ENCODE data around the gene GPC3. TPM values are rescaled to one million over a fixed set of nuclear protein-coding genes. Genes with fewer than 3 reads are reported as not detected.

GPC3 gene
- total and polyA plus RNA-seq, 7 donors: 0.43 to 2.3 (median 1.4) TPM

DNA sequence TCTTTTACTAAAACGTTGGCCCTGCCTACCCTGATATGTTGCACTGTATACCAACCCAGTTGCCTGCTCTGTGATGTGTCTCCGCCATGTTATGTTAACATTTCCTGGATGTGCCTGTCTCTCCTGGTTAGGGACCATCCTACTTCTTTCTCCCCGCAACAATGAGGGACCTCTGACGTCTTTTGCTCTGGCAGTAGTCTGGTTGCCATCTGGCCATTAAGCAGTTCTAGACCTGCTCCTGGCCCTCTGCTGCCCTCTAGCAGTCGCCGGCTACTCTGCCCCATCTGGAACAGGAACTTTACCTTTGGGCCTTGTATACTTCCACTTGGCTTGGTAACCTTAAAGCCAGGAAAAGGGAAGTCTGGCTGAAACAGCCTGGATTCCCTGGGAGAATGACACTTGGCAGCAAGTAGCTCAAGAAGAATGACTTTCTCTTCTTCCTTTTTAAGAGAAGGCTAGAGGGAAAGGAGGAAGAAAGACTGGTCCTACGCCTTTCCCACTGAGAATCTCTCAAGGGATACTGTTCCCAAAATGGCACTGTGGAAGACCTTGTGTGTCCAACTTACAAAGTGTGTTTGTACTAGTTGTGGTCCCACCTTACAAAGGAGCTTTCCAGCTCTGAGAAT is 63.5 kb downstream of the GPC3 start:
- ATAC-seq (peak; percentile 34 to 61 (median 58)), DNase-seq (peak; percentile 19 to 53)
- intact Hi-C loops (cut with DNase I): loop anchor here in 1 of 2 donors (5.0 kb wide), 1 partner anchor 130 kb away; no protein-coding TSS in a partner anchor
- 47 to 58% (median 56%) methylated on average over 7 of the region's 7 CpGs for WGBS, 3 donors
- no peaks in the 10 kb centered on the region for H3K36me3 ChIP-seq (ENCODE audit: insufficient read depth in 1 of 2, low read depth in 1 of 2)
- H3K9me3 ChIP-seq: peaks cover 8% of the 10 kb centered on the region
- H3K27ac ChIP-seq: no peak overlapping the region
- no peak overlapping the region for H3K4me3 ChIP-seq
- TF ChIP-seq, protein P1, sequence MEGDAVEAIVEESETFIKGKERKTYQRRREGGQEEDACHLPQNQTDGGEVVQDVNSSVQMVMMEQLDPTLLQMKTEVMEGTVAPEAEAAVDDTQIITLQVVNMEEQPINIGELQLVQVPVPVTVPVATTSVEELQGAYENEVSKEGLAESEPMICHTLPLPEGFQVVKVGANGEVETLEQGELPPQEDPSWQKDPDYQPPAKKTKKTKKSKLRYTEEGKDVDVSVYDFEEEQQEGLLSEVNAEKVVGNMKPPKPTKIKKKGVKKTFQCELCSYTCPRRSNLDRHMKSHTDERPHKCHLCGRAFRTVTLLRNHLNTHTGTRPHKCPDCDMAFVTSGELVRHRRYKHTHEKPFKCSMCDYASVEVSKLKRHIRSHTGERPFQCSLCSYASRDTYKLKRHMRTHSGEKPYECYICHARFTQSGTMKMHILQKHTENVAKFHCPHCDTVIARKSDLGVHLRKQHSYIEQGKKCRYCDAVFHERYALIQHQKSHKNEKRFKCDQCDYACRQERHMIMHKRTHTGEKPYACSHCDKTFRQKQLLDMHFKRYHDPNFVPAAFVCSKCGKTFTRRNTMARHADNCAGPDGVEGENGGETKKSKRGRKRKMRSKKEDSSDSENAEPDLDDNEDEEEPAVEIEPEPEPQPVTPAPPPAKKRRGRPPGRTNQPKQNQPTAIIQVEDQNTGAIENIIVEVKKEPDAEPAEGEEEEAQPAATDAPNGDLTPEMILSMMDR (IDR thresholded peaks at IDR 0.05): peak; percentile 44
- peaks cover 0 to 5% (median 0%) of the 10 kb centered on the region in 3 donors for H3K27me3 ChIP-seq (ENCODE audit: insufficient read depth in 3 of 3, low read length in 2 of 3)
- H3K4me1 ChIP-seq: no peaks in the 10 kb centered on the region

DNA sequence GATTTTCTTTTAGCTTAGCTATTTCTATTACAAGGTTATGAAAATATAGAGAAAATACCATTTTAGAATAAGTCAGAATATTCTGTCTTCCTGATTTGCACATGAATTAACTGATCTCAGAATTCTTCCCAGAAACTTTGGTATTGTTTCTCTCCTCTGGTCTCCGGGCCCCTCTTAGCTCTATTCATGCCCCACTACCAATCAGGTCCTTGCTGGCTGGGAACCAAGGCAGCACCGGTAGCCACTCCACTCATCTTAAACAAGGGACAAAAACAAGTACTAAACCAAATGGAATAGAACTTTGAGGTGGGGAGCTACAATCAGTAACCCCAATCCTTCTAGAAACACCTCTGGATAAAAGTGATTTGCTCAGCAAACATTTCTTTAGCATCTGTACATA is 64.3 kb downstream of the GPC3 start:
- intact Hi-C loops (cut with DNase I): loop anchor here in 1 of 2 donors (5.0 kb wide), 1 partner anchor 129 kb away; no protein-coding TSS in a partner anchor
- TF ChIP-seq, protein P1 (IDR thresholded peaks at IDR 0.05): no peak
- H3K36me3 ChIP-seq (ENCODE audit: insufficient read depth in 1 of 2, low read depth in 1 of 2): no peaks in the 10 kb centered on the region
- H3K4me1 ChIP-seq: no peaks in the 10 kb centered on the region
- H3K27ac ChIP-seq: no peak overlapping the region
- H3K9me3 ChIP-seq: peaks cover 9% of the 10 kb centered on the region
- DNase-seq: no peak
- H3K27me3 ChIP-seq (ENCODE audit: insufficient read depth in 3 of 3, low read length in 2 of 3): peaks cover 0 to 5% (median 0%) of the 10 kb centered on the region in 3 donors
- H3K4me3 ChIP-seq: no peak overlapping the region
- 43 to 84% (median 74%) methylated on average over 2 of the region's 2 CpGs for whole genome bisulfite sequencing, 3 donors
- no peak for ATAC-seq

DNA sequence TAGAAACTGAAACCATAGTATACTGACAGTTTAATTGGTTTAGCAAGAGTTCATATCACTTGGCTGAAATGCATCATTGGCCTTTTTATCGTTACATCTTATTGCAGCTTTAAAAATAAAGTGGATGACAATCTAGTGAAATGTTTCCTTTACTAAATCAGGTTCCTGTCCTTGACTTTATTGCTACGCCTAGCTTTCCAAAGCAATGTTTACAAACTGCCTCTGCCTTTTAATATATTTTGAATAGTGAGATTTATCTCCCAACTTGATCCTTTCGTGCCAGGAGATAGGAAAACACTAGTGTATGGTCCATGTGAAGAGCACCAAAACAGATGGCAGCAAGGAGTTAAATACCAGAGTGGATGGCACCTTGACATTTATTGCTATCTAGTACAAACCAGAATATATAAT is 67.0 kb downstream of the GPC3 start:
- Histone ChIP-seq H3K4me1 (no peaks in the 10 kb centered on the region), H3K36me3 (ENCODE audit: insufficient read depth in 1 of 2, low read depth in 1 of 2) (no peaks in the 10 kb centered on the region), H3K9me3 (peaks cover 9% of the 10 kb centered on the region), H3K27ac (no peak overlapping the region), H3K27me3 (ENCODE audit: insufficient read depth in 3 of 3, low read length in 2 of 3) (no peaks in the 10 kb centered on the region), H3K4me3 (no peak overlapping the region)
- no peak for DNase-seq
- intact Hi-C loops (cut with DNase I): no loop called here
- TF ChIP-seq, protein P1 (IDR thresholded peaks at IDR 0.05): no peak
- no peak for ATAC-seq
- 66 to 84% (median 82%) methylated on average over 3 of the region's 3 CpGs for WGBS, 3 donors

DNA sequence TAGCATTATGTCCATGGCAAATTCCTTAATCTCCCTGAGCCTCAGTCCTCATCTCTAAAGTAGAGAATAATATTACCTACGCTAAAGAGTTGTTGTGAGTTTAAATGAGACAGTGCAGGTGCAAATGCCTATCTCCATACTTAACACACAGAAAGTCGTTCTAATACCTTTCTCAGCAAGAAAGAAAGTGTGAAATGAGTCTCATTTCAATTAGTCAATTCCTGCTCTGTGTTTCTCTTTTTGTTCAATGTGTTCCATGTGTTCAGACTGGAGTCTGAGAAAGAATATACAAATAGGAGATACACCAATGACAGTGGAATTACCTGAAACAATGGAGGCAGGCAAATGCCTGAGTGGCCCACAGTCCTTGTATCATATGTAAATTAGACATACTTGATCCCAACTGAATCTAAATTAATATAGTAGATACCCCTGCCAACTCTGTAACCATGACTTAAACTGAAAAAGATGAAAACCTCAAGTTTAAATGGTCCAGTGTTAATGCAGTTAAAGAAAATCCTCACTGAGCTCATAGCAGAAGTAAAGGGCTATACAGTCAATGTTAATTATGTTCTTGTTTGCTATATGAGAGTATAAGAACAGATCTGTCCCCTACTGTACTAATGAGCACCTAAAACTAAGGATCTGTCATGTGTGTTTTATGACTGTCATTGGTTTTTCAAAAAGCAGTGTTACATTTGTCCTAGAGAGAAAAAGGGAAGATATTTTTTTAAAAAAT is 68.2 kb downstream of the GPC3 start:
- peaks cover 9% of the 10 kb centered on the region for H3K9me3 ChIP-seq
- H3K4me1 ChIP-seq: no peaks in the 10 kb centered on the region
- H3K4me3 ChIP-seq: no peak overlapping the region
- intact Hi-C loops (cut with DNase I): no loop called here
- WGBS, 3 donors: 64 to 88% (median 82%) methylated on average over 2 of the region's 2 CpGs
- no peak overlapping the region for H3K27ac ChIP-seq
- H3K36me3 ChIP-seq (ENCODE audit: insufficient read depth in 1 of 2, low read depth in 1 of 2): no peaks in the 10 kb centered on the region
- no peaks in the 10 kb centered on the region for H3K27me3 ChIP-seq (ENCODE audit: insufficient read depth in 3 of 3, low read length in 2 of 3)
- DNase-seq (no peak), ATAC-seq (no peak)
- TF ChIP-seq, protein P1 (IDR thresholded peaks at IDR 0.05): no peak
